ENCODE results near the gene SLC25A48.

DNA sequence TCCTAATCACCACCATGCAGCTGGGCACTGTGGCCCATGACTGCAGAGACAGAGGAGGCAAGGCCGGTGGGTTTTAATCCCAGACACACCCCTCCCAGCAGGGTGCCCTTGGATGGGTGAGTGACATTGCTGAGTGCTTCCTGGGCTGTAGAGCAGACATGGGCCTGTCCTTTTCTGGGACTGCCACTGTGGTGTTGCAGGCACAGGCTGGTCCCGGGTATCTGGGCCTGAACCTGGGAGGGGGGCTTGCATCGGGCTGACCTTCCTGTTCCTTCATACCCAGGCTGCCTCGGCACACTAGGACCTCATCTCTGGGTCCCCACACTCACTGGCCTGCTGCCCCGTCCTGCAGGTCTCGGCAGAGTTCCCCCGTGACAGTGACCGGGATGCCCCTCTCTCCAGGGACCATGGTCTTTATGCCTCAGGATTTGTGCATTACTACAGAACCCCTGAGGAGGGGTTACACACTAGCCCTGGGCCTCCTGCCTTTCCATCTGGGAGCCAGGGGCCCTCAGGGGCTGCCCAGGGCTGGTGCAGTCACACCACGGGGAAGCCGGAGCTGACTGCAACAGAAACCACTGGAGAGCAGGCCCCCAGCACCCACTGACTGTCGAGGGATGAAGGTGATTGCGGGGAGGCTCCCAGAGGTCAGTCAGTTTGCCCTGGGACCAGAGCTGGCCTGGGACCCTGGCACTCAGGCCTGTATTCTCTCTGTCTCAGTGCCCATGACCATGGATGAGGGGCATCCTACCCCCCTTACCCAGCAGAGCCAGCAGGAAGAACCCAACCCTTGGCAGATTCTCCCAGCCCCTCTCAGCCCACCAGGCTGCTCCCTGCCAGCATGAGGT lies 8.9 kb upstream of the SLC25A48 start:
- TF ChIP-seq, protein P1, sequence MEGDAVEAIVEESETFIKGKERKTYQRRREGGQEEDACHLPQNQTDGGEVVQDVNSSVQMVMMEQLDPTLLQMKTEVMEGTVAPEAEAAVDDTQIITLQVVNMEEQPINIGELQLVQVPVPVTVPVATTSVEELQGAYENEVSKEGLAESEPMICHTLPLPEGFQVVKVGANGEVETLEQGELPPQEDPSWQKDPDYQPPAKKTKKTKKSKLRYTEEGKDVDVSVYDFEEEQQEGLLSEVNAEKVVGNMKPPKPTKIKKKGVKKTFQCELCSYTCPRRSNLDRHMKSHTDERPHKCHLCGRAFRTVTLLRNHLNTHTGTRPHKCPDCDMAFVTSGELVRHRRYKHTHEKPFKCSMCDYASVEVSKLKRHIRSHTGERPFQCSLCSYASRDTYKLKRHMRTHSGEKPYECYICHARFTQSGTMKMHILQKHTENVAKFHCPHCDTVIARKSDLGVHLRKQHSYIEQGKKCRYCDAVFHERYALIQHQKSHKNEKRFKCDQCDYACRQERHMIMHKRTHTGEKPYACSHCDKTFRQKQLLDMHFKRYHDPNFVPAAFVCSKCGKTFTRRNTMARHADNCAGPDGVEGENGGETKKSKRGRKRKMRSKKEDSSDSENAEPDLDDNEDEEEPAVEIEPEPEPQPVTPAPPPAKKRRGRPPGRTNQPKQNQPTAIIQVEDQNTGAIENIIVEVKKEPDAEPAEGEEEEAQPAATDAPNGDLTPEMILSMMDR (conservative IDR thresholded peaks at IDR 0.05; ENCODE audit: low read depth, low read length), result no peak
- no peak for TF ChIP-seq FOS (IDR thresholded peaks at IDR 0.05; ENCODE audit: low read depth, low read length)
- no peak for TF ChIP-seq RCOR1 (IDR thresholded peaks at IDR 0.05; ENCODE audit: insufficient replicate concordance, low read length)
- TF ChIP-seq MAFK (IDR thresholded peaks at IDR 0.05; ENCODE audit: low read depth, low read length), result no peak
- no peak for TF ChIP-seq POLR2A (IDR thresholded peaks at IDR 0.05; ENCODE audit: low read depth, low read length)
- no peak for TF ChIP-seq CEBPB (IDR thresholded peaks at IDR 0.05; ENCODE audit: low read depth, low read length)
- no peak for TF ChIP-seq SMC3 (IDR thresholded peaks at IDR 0.05; ENCODE audit: low read depth, low read length)
- TF ChIP-seq MAZ (IDR thresholded peaks at IDR 0.05; ENCODE audit: borderline replicate concordance, low read depth, low read length), result no peak
- no peak for TF ChIP-seq MXI1 (IDR thresholded peaks at IDR 0.05; ENCODE audit: borderline replicate concordance, low read depth, low read length)
- TF ChIP-seq, protein P2, sequence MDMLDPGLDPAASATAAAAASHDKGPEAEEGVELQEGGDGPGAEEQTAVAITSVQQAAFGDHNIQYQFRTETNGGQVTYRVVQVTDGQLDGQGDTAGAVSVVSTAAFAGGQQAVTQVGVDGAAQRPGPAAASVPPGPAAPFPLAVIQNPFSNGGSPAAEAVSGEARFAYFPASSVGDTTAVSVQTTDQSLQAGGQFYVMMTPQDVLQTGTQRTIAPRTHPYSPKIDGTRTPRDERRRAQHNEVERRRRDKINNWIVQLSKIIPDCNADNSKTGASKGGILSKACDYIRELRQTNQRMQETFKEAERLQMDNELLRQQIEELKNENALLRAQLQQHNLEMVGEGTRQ (IDR thresholded peaks at IDR 0.05; ENCODE audit: low read depth, low read length), result no peak
- TF ChIP-seq CHD1 (IDR thresholded peaks at IDR 0.05; ENCODE audit: low read depth, low read length), result no peak
